GM12878 (cell line): ENCODE data around the gene CCDC194. TPM values are rescaled to one million over a fixed set of nuclear protein-coding genes. Genes with fewer than 3 reads are reported as not detected.
A peak's percentile ranks its signal among the peaks of the same experiment; 100 is the strongest.

Experiments
- ATF7 ChIP-seq: fragments of 450-650 bp; IDR thresholded peaks from 2 replicates; pipeline ENCODE4 v1.6.1; 2016; ENCODE audit warnings: low read depth, mild to moderate bottlenecking
- BMI1 ChIP-seq: fragments of 450-650 bp; IDR thresholded peaks from 2 replicates; pipeline ENCODE4 v1.6.1; 2016; ENCODE audit warnings: mild to moderate bottlenecking, moderate library complexity, borderline replicate concordance
- BRCA1 ChIP-seq: IDR thresholded peaks from 2 replicates; pipeline ENCODE4 v1.6.1; 2011; ENCODE audit warnings: low read depth, low read length, improper control_type of control experiment
- DPF2 ChIP-seq: fragments of 450-650 bp; IDR thresholded peaks from 2 replicates; pipeline ENCODE4 v1.6.1; 2017; ENCODE audit warnings: mild to moderate bottlenecking
- ELK1 ChIP-seq: IDR thresholded peaks from 2 replicates; pipeline ENCODE4 v1.6.1; 2012; ENCODE audit warnings: low read depth, low read length, improper control_type of control experiment
- GATAD2B ChIP-seq: fragments of 450-650 bp; conservative IDR thresholded peaks from 2 replicates; pipeline ENCODE4 v1.6.1; 2017; ENCODE audit warnings: low read depth, mild to moderate bottlenecking, moderate library complexity
- IRF5 ChIP-seq: fragments of 450-650 bp; IDR thresholded peaks from 2 replicates; pipeline ENCODE4 v1.6.1; 2017; ENCODE audit warnings: borderline replicate concordance
- MYB ChIP-seq: fragments of 150-350 bp; IDR thresholded peaks from 2 replicates; pipeline ENCODE4 v1.6.1; 2014; ENCODE audit warnings: mild to moderate bottlenecking, low read depth, low read length, borderline replicate concordance
- NBN ChIP-seq: fragments of 450-650 bp; IDR thresholded peaks from 2 replicates; pipeline ENCODE4 v1.6.1; 2016
- NR2C1 ChIP-seq: fragments of 450-650 bp; IDR thresholded peaks from 2 replicates; pipeline ENCODE4 v1.6.1; 2017; ENCODE audit warnings: antibody characterized with exemption, mild to moderate bottlenecking, moderate library complexity
- PAX5 ChIP-seq: IDR thresholded peaks from 2 replicates; pipeline ENCODE4 v1.6.1; 2011; ENCODE audit warnings: low read depth, low read length, borderline replicate concordance
- PML ChIP-seq: IDR thresholded peaks from 2 replicates; pipeline ENCODE4 v1.6.1; 2012; ENCODE audit warnings: low read length, inconsistent platforms
- POLR2AphosphoS2 ChIP-seq: IDR thresholded peaks from 2 replicates; pipeline ENCODE4 v1.6.1; 2011; ENCODE audit warnings: low read depth, mild to moderate bottlenecking, low read length, improper control_type of control experiment, moderate library complexity
- PRDM15 ChIP-seq: fragments of 450-650 bp; formaldehyde crosslinking; IDR thresholded peaks from 2 replicates; pipeline ENCODE4 v1.4.0; 2020; ENCODE audit warnings: mild to moderate bottlenecking, moderate library complexity
- RB1 ChIP-seq: fragments of 450-650 bp; formaldehyde crosslinking; IDR thresholded peaks from 2 replicates; pipeline ENCODE4 v1.6.1; 2017; ENCODE audit warnings: mild to moderate bottlenecking, borderline replicate concordance
- YBX1 ChIP-seq: fragments of 450-650 bp; IDR thresholded peaks from 2 replicates; pipeline ENCODE4 v1.6.1; 2016; ENCODE audit warnings: antibody characterized with exemption
- ZNF217 ChIP-seq: fragments of 450-650 bp; IDR thresholded peaks from 2 replicates; pipeline ENCODE4 v1.6.1; 2017; ENCODE audit warnings: antibody characterized with exemption, mild to moderate bottlenecking
- ZNF274 ChIP-seq: IDR thresholded peaks from one replicate; pipeline ENCODE4 v1.8.0; 2011; ENCODE audit not compliant: insufficient read length, insufficient read depth
- ZZZ3 ChIP-seq: IDR thresholded peaks from 2 replicates; pipeline ENCODE4 v1.6.1; 2011; ENCODE audit warnings: low read depth; ENCODE audit not compliant: control insufficient read depth, insufficient read length
- polyA plus RNA-seq, 11 experiments: library from polyadenylated mRNA; depleted of rRNA in 4 of 11; unstranded in 6 of 11; stranded (reverse) in 5 of 11; fragments of >200 nt; fragmentation: Nextera tagmentation in 4 of 11; fragmentation: Illumina TruSeq in 1 of 11; extraction: Ambion mirVana in 4 of 11; extraction: Trizol in 1 of 11; gene quantifications; 1 replicate in 1 of 11; 2 replicates in 10 of 11; pipeline versions ENCODE4 v1.2.1 to v1.2.3, GENCODE V29; 2011 to 2016; ENCODE audit warnings: inconsistent platforms in 2 of 11, missing spikeins in 2 of 11, low read depth in 1 of 11
- total RNA-seq, 4 experiments: library from RNA; depleted of rRNA in 3 of 4; stranded (reverse); fragments of >200 nt in 3 of 4; fragmentation: Illumina TruSeq in 1 of 4; extraction: Trizol in 1 of 4; gene quantifications; 2 replicates each; pipeline versions ENCODE4 v1.2.1 to v1.2.3, GENCODE V29; 2013 to 2021
- TF ChIP-seq, protein P1 (sequence below): fragments of 150-350 bp; IDR thresholded peaks from 2 replicates; pipeline ENCODE4 v1.6.1; 2016; ENCODE audit warnings: low read depth, low read length
- TF ChIP-seq, protein P2 (sequence below): fragments of 450-650 bp; IDR thresholded peaks from 2 replicates; pipeline ENCODE4 v1.6.1; 2017; ENCODE audit warnings: low read depth, mild to moderate bottlenecking, moderate library complexity

CCDC194 gene
- total and polyA plus RNA-seq, 10 of the 15 experiments (the other 5 are each of a cell fraction or from before 2014, with no cell fraction given) = 0.07 to 3.4 (median 0.97) TPM

DNA sequence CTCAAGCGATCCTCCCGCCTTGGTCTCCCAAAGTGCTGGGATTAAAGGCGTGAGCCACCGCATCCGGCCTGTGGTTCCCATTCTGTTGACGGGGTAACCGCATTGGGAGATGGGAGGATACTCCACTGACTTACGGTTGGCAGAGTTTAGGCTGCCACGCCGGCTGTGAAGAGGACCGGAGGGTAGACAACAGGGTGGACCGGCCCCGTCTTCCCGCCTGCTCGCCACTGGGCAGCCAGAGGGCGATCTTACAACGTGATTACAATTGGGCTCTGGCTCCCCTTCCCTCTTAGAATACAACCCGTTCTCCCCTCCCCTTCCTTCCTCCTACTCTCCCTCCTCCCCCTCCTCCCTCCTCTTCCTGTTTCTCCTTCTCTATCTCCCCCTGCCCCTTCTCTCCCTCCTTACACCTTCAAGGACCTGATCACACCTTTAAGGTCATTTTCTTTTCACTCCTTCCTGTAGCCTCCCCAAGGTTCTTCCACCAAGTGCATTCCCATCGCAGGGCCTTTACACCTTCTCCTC, 957 bp upstream of the CCDC194 start (continued):
- TF ChIP-seq PRDM15 (CRISPR knock-in tag) (no peak), NBN (peak; percentile 92), ZNF217 (peak; percentile 95), DPF2 (no peak), GATAD2B (no peak; the same call in 1 of the 2 replicates), RB1 (peak; percentile 65; the same call in 1 of the 2 replicates), PML (no peak; the same call in 1 of the 2 replicates), ZZZ3 (no peak), MYB (no peak), NR2C1 (no peak), ELK1 (no peak), ZNF274 (no peak), PAX5 (no peak), POLR2AphosphoS2 (no peak), YBX1 (no peak), BRCA1 (no peak), IRF5 (no peak), BMI1 (no peak), ATF7 (0 out of 2 replicates have a peak, but pooled peaks have one; percentile 37)
- TF ChIP-seq, protein P1, sequence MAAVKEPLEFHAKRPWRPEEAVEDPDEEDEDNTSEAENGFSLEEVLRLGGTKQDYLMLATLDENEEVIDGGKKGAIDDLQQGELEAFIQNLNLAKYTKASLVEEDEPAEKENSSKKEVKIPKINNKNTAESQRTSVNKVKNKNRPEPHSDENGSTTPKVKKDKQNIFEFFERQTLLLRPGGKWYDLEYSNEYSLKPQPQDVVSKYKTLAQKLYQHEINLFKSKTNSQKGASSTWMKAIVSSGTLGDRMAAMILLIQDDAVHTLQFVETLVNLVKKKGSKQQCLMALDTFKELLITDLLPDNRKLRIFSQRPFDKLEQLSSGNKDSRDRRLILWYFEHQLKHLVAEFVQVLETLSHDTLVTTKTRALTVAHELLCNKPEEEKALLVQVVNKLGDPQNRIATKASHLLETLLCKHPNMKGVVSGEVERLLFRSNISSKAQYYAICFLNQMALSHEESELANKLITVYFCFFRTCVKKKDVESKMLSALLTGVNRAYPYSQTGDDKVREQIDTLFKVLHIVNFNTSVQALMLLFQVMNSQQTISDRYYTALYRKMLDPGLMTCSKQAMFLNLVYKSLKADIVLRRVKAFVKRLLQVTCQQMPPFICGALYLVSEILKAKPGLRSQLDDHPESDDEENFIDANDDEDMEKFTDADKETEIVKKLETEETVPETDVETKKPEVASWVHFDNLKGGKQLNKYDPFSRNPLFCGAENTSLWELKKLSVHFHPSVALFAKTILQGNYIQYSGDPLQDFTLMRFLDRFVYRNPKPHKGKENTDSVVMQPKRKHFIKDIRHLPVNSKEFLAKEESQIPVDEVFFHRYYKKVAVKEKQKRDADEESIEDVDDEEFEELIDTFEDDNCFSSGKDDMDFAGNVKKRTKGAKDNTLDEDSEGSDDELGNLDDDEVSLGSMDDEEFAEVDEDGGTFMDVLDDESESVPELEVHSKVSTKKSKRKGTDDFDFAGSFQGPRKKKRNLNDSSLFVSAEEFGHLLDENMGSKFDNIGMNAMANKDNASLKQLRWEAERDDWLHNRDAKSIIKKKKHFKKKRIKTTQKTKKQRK = no peak
- TF ChIP-seq, protein P2, sequence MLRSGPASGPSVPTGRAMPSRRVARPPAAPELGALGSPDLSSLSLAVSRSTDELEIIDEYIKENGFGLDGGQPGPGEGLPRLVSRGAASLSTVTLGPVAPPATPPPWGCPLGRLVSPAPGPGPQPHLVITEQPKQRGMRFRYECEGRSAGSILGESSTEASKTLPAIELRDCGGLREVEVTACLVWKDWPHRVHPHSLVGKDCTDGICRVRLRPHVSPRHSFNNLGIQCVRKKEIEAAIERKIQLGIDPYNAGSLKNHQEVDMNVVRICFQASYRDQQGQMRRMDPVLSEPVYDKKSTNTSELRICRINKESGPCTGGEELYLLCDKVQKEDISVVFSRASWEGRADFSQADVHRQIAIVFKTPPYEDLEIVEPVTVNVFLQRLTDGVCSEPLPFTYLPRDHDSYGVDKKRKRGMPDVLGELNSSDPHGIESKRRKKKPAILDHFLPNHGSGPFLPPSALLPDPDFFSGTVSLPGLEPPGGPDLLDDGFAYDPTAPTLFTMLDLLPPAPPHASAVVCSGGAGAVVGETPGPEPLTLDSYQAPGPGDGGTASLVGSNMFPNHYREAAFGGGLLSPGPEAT = no peak
